MCF 10A (cell line): ENCODE data around the gene MAML2. TPM values are rescaled to one million over a fixed set of nuclear protein-coding genes. Genes with fewer than 3 reads are reported as not detected.

Experiments used
- BruUV-seq: library from RNA; stranded (reverse); fragments of 400-500 nt; replicated peaks from 2 replicates; lab custom pipeline; 2021; lab: Mats Ljungman, UMichigan
- CTCF ChIA-PET: fragments of 300-600 bp; sonication (Branson Sonifier 250); formaldehyde crosslinking; extraction: SDS; loops from one replicate; lab custom pipeline; 2021; ENCODE audit warnings: antibody characterized with exemption, inconsistent platforms; lab: Yijun Ruan, JAX
- POLR2A ChIA-PET: fragments of 300-600, 350-650 bp; sonication (Branson Sonifier 250); formaldehyde crosslinking; extraction: SDS; loops from one replicate; lab custom pipeline; 2020; ENCODE audit warnings: antibody characterized with exemption, inconsistent platforms; lab: Yijun Ruan, JAX
- DNase-seq: peaks from one replicate; pipeline ENCODE4 v3.0.0-alpha.2; 2018; ENCODE audit not compliant: unreplicated experiment
- H3K27ac Mint-ChIP-seq: one replicate; pipeline ENCODE4 v1.8.0; 2022; ENCODE audit warnings: mild to moderate bottlenecking, low read depth, mixed read lengths; ENCODE audit not compliant: unreplicated experiment
- H3K27me3 Mint-ChIP-seq: one replicate; pipeline ENCODE4 v1.8.0; 2022; ENCODE audit warnings: mixed read lengths; ENCODE audit not compliant: insufficient read depth, unreplicated experiment
- H3K36me3 Mint-ChIP-seq: one replicate; pipeline ENCODE4 v1.8.0; 2022; ENCODE audit warnings: mild to moderate bottlenecking, moderate library complexity, mixed read lengths; ENCODE audit not compliant: insufficient read depth, unreplicated experiment
- H3K4me1 Mint-ChIP-seq: one replicate; pipeline ENCODE4 v1.8.0; 2022; ENCODE audit warnings: mixed read lengths; ENCODE audit not compliant: insufficient read depth, unreplicated experiment
- H3K4me3 Mint-ChIP-seq: one replicate; pipeline ENCODE4 v1.8.0; 2022; ENCODE audit warnings: mild to moderate bottlenecking, moderate library complexity, mixed read lengths; ENCODE audit not compliant: unreplicated experiment
- H3K9me3 Mint-ChIP-seq: one replicate; pipeline ENCODE4 v1.8.0; 2022; ENCODE audit warnings: mixed read lengths; ENCODE audit not compliant: unreplicated experiment
- CTCF ChIP-seq: fragments of 200-600 bp; IDR thresholded peaks from one replicate; pipeline ENCODE4 v1.8.0; 2022; ENCODE audit warnings: antibody characterized with exemption, mild to moderate bottlenecking; ENCODE audit not compliant: unreplicated experiment
- intact Hi-C: fragments of 100-400 bp; cut with micrococcal nuclease; formaldehyde crosslinking; loops from 2 replicates; pipeline ENCODE4 v1.14.1; 2022
- total RNA-seq: library from RNA; stranded (reverse); gene quantifications from 2 replicates; pipeline ENCODE4 v1.2.3, GENCODE V29; 2022

Gene MAML2
- total RNA-seq, 1 experiment from 2014 or later = 8.6 TPM

- H3K4me1 Mint-ChIP-seq = peaks cover 17% of the 10 kb centered on the region
- BruUV-seq = no TSS peak
- no peak for DNase-seq
- TF ChIP-seq CTCF = peak; percentile 38
- intact Hi-C loops = no loop called here
- CTCF ChIA-PET = interaction anchor here (0.6 to 5.7 kb wide), 9 partner anchors 16 to 392 kb away, joined by 3 to 86 read pairs (median 4); partner anchors contain the start of gene MAML2
- peaks cover 12% of the 10 kb centered on the region for H3K36me3 Mint-ChIP-seq
- no peaks in the 10 kb centered on the region for H3K27me3 Mint-ChIP-seq
- H3K4me3 Mint-ChIP-seq = no peak overlapping the region
- POLR2A ChIA-PET = interaction anchor here (0.6 to 10.8 kb wide), 11 partner anchors 14 to 326 kb away, joined by 3 to 169 read pairs (median 4); partner anchors contain the start of gene MAML2
- H3K27ac Mint-ChIP-seq = peak overlapping the region; percentile 83
- H3K9me3 Mint-ChIP-seq = peaks cover 7% of the 10 kb centered on the region
Observed at GRCh38 chr11:96241331-96241841, 101.6 kb downstream of the MAML2 start.

- Mint-ChIP-seq H3K27me3 (no peaks in the 10 kb centered on the region), H3K4me3 (no peak overlapping the region), H3K4me1 (peaks cover 20% of the 10 kb centered on the region), H3K9me3 (no peaks in the 10 kb centered on the region), H3K36me3 (peaks cover 10% of the 10 kb centered on the region), H3K27ac (no peak overlapping the region)
- no TSS peak for BruUV-seq
- no peak for TF ChIP-seq CTCF
- POLR2A ChIA-PET = interaction anchor here (0.7 to 10.8 kb wide), 17 partner anchors 12 to 183 kb away, joined by 3 to 169 read pairs (median 5); partner anchors contain the start of genes CCDC82, JRKL and MAML2
- CTCF ChIA-PET = interaction anchor here (0.6 to 6.2 kb wide), 18 partner anchors 10 to 403 kb away, joined by 3 to 63 read pairs (median 6); partner anchors contain the start of gene MAML2
- DNase-seq = no peak
- intact Hi-C loops = no loop called here
Observed at GRCh38 chr11:96238563-96239135, 104.3 kb downstream of the MAML2 start.

GRCh38 chr11:96237766-96238266, 105.2 kb downstream of the MAML2 start:
- DNase-seq = no peak
- no peaks in the 10 kb centered on the region for H3K27me3 Mint-ChIP-seq
- peaks cover 15% of the 10 kb centered on the region for H3K4me1 Mint-ChIP-seq
- ChIA-PET CTCF (interaction anchor here (0.6 to 6.2 kb wide), 16 partner anchors 9 to 402 kb away, joined by 3 to 63 read pairs (median 6); partner anchors contain the start of gene MAML2), POLR2A (interaction anchor here (0.5 to 10.8 kb wide), 18 partner anchors 9 to 152 kb away, joined by 3 to 169 read pairs (median 4); partner anchors contain the start of genes CCDC82, JRKL and MAML2)
- no peaks in the 10 kb centered on the region for H3K9me3 Mint-ChIP-seq
- no peak overlapping the region for H3K4me3 Mint-ChIP-seq
- intact Hi-C loops = no loop called here
- H3K27ac Mint-ChIP-seq = no peak overlapping the region
- no peak for TF ChIP-seq CTCF
- peaks cover 2% of the 10 kb centered on the region for H3K36me3 Mint-ChIP-seq
- no TSS peak for BruUV-seq

- Mint-ChIP-seq H3K4me1 (peaks cover 7% of the 10 kb centered on the region), H3K36me3 (no peaks in the 10 kb centered on the region), H3K27me3 (no peaks in the 10 kb centered on the region), H3K27ac (peak overlapping the region; percentile 63), H3K4me3 (no peak overlapping the region), H3K9me3 (no peaks in the 10 kb centered on the region)
- intact Hi-C loops = no loop called here
- CTCF ChIA-PET = interaction anchor here (1.3 to 6.2 kb wide), 3 partner anchors 63 to 386 kb away, joined by 3 to 63 read pairs (median 4); partner anchors contain the start of gene MAML2
- no peak for TF ChIP-seq CTCF
- POLR2A ChIA-PET = interaction anchor here (1.0 to 10.8 kb wide), 7 partner anchors 9 to 104 kb away, joined by 3 to 169 read pairs (median 5); partner anchors contain the start of gene MAML2
- BruUV-seq = no TSS peak
- no peak for DNase-seq
Observed at GRCh38 chr11:96235751-96236150, 107.2 kb downstream of the MAML2 start.
